ENCODE measurements around the gene PHF21A.

PHF21A gene

DNA sequence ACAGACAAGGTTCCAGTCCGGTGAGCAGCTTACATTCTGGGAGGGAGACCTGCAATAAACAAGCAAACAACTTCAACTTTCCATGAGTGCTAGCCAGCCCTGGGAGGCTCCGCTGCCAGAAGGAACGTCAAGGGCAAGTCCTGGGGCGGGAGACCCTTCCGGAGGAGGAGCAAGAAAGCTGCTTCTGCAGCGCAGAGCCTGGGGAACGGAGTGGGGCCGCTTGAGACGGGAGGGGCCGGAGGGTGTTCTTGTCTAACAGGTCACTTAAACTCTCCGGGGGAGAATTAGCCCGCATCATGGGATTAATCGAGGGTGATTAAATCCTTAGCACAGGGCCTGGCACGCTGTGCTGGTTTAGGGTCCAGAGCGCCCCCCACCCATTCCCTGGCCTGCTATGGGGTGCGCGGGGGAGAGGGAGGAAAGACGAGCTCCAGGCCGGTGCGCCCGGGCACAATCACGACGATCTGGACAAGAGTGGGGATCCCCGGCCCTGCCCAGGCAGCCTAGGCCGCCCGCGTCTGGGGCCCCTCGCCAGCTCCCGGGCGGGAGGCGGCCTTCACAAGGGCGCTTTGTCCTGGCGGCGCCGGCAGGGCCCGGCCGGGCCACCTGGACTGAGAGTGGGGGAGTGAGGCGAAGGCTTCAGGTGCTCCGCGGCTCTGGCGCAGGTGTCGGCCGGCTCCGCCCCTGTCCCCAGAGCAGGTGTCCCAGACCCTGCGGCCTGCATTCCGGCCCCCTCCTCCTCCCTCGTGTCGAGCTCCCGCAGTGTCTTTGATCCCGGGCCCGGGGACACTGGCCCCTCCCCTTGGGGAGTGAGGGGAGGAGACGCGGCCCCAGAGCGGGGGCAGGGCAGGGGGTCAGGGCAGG lies 199.5 kb downstream of the PHF21A start:
- H4K20me1 ChIP-seq (ENCODE audit: insufficient read depth, low read length, poor library complexity, severe bottlenecking) = peaks cover 9% of the 10 kb centered on the region
- H3K4me3 ChIP-seq (ENCODE audit: low read length, poor library complexity, severe bottlenecking) = no peak overlapping the region
- peaks cover 3% of the 10 kb centered on the region; the same call in 1 of the 2 replicates for H3F3A ChIP-seq (ENCODE audit: low read depth)
- peaks cover 21% of the 10 kb centered on the region for H3K4me1 ChIP-seq (ENCODE audit: insufficient read depth, low read length, poor library complexity, severe bottlenecking)
- no peaks in the 10 kb centered on the region for H3K27me3 ChIP-seq (ENCODE audit: insufficient read depth, low read length, poor library complexity, severe bottlenecking)
- no peaks in the 10 kb centered on the region for H3K36me3 ChIP-seq (ENCODE audit: insufficient read depth, low read length)
- TF ChIP-seq, protein P1, sequence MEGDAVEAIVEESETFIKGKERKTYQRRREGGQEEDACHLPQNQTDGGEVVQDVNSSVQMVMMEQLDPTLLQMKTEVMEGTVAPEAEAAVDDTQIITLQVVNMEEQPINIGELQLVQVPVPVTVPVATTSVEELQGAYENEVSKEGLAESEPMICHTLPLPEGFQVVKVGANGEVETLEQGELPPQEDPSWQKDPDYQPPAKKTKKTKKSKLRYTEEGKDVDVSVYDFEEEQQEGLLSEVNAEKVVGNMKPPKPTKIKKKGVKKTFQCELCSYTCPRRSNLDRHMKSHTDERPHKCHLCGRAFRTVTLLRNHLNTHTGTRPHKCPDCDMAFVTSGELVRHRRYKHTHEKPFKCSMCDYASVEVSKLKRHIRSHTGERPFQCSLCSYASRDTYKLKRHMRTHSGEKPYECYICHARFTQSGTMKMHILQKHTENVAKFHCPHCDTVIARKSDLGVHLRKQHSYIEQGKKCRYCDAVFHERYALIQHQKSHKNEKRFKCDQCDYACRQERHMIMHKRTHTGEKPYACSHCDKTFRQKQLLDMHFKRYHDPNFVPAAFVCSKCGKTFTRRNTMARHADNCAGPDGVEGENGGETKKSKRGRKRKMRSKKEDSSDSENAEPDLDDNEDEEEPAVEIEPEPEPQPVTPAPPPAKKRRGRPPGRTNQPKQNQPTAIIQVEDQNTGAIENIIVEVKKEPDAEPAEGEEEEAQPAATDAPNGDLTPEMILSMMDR (conservative IDR thresholded peaks at IDR 0.05; ENCODE audit: low read length) = no peak
- no peak for TF ChIP-seq EZH2phosphoT487 (IDR thresholded peaks at IDR 0.05; ENCODE audit: borderline replicate concordance)
- no peaks in the 10 kb centered on the region for H3K9me2 ChIP-seq (replicated peaks; ENCODE audit: low read depth, low read length)
- H3K9ac ChIP-seq (ENCODE audit: low read depth, low read length, poor library complexity, severe bottlenecking) = no peak overlapping the region
- H2AFZ ChIP-seq (ENCODE audit: low read length) = no peak overlapping the region
- H3K79me2 ChIP-seq (ENCODE audit: insufficient read depth, low read length) = peaks cover 9% of the 10 kb centered on the region
- no peak overlapping the region for H3K4me2 ChIP-seq (ENCODE audit: low read depth, low read length, poor library complexity, severe bottlenecking)
- H3K9me3 ChIP-seq (ENCODE audit: insufficient read depth, low read depth, low read length) = no peaks in the 10 kb centered on the region

DNA sequence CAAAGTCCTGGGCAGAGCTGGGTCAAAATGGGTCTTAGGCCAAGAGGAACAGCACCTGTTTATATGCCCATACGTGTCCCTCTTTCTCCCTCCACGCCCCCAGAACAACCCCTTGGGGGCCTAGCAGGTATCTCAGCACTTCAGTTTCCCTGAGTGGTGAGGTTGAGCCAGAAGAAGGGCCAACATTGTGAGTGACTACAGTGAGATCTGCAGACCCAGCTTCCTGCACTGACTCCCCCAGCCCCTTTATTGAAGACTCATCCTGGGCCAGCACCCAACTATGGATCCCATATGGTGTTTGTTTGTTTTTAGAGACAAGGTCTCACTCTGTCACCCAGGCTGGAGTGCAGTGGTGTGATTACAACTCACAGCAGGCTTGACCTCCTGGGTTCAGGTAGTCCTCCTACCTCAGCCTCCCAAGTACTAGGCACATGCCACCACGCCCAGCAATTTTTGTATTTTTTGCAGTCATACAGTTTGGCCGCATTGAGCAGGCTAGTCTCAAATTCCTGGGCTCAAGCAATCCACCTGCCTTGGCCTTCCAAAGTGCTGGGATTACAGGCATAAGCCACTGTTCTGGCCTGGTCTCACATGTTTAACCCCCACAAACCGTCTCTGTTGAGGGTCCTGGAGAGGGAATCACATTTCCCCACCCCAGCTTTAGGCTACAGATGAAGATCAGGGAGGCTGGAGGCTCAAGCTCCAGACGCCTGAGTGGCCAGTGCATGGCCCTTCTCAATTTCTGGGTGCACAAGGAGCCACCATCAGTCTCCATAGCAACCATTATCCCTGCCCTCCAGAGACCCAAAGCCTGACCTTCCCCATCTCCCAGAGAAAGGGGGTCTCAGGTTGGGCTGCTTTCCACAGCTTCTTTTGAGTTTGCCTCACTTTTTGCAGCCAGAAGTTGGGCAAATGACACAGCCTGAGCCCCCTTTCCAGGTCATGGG lies 200.4 kb downstream of the PHF21A start:
- TF ChIP-seq, protein P1 (conservative IDR thresholded peaks at IDR 0.05; ENCODE audit: low read length) = no peak
- no peak for TF ChIP-seq EZH2phosphoT487 (IDR thresholded peaks at IDR 0.05; ENCODE audit: borderline replicate concordance)
- Histone ChIP-seq H3K4me2 (ENCODE audit: low read depth, low read length, poor library complexity, severe bottlenecking) (no peak overlapping the region), H3K4me3 (ENCODE audit: low read length, poor library complexity, severe bottlenecking) (no peak overlapping the region), H3K9me3 (ENCODE audit: insufficient read depth, low read depth, low read length) (no peaks in the 10 kb centered on the region), H3K27me3 (ENCODE audit: insufficient read depth, low read length, poor library complexity, severe bottlenecking) (no peaks in the 10 kb centered on the region), H3K4me1 (ENCODE audit: insufficient read depth, low read length, poor library complexity, severe bottlenecking) (peaks cover 27% of the 10 kb centered on the region), H3K9me2 (replicated peaks; ENCODE audit: low read depth, low read length) (no peaks in the 10 kb centered on the region), H3F3A (ENCODE audit: low read depth) (peaks cover 3% of the 10 kb centered on the region; the same call in 1 of the 2 replicates), H3K9ac (ENCODE audit: low read depth, low read length, poor library complexity, severe bottlenecking) (no peak overlapping the region), H2AFZ (ENCODE audit: low read length) (no peak overlapping the region), H4K20me1 (ENCODE audit: insufficient read depth, low read length, poor library complexity, severe bottlenecking) (peaks cover 16% of the 10 kb centered on the region), H3K36me3 (ENCODE audit: insufficient read depth, low read length) (no peaks in the 10 kb centered on the region), H3K79me2 (ENCODE audit: insufficient read depth, low read length) (peaks cover 19% of the 10 kb centered on the region)

DNA sequence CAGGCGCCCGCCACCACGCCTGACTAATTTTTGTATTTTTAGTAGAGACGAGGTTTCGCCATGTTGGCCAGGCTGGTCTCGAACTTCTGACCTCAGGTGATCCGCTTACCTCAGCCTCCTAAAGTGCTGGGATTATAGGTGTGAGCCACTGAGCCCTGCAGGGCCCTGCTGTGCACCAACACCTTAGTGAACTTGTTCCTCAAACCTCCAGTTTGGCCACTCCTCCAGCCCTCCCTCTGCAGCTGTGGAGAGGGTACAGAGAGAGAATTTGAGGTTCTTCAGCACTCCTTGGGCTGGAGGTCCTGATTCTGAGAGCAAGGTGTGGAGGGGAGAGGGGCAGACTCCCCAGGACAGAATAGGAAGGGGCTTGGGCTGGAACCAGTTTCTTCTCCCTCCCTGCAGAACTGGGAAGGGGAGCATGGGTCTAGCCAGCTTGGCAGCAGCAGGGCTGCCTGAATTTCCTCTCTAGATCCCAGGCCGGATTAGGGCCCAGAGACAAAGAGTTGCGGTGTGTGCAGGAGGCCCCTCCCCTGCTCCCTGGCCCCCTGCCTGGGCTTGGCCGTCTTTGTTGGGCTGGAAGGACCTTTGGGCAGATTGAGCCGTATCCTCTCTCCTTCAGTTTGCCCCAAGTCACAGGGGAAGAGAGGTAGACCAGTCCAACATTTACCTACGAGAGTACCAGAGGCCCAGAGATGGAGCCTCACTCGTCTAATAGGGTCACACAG lies 201.3 kb downstream of the PHF21A start:
- Histone ChIP-seq H3K9me3 (ENCODE audit: insufficient read depth, low read depth, low read length) (no peaks in the 10 kb centered on the region), H4K20me1 (ENCODE audit: insufficient read depth, low read length, poor library complexity, severe bottlenecking) (peaks cover 22% of the 10 kb centered on the region), H3K4me2 (ENCODE audit: low read depth, low read length, poor library complexity, severe bottlenecking) (peak overlapping the region; percentile 91), H3K27me3 (ENCODE audit: insufficient read depth, low read length, poor library complexity, severe bottlenecking) (no peaks in the 10 kb centered on the region), H3K36me3 (ENCODE audit: insufficient read depth, low read length) (peaks cover 1% of the 10 kb centered on the region; the same call in 1 of the 2 replicates), H3K9me2 (replicated peaks; ENCODE audit: low read depth, low read length) (no peaks in the 10 kb centered on the region), H3K4me3 (ENCODE audit: low read length, poor library complexity, severe bottlenecking) (no peak overlapping the region), H3K9ac (ENCODE audit: low read depth, low read length, poor library complexity, severe bottlenecking) (peak overlapping the region; percentile 89), H3K4me1 (ENCODE audit: insufficient read depth, low read length, poor library complexity, severe bottlenecking) (peaks cover 29% of the 10 kb centered on the region), H2AFZ (ENCODE audit: low read length) (no peak overlapping the region), H3F3A (ENCODE audit: low read depth) (peaks cover 3% of the 10 kb centered on the region; the same call in 1 of the 2 replicates), H3K79me2 (ENCODE audit: insufficient read depth, low read length) (peaks cover 23% of the 10 kb centered on the region)
- no peak for TF ChIP-seq EZH2phosphoT487 (IDR thresholded peaks at IDR 0.05; ENCODE audit: borderline replicate concordance)
- TF ChIP-seq, protein P1 (conservative IDR thresholded peaks at IDR 0.05; ENCODE audit: low read length) = no peak
